PFSK-1 (cell line): ENCODE data around the gene ALDH9A1.

Experiments
- FOXP2 ChIP-seq: optimal IDR thresholded peaks from 2 replicates; pipeline ENCODE3; 2011; ENCODE audit warnings: borderline replicate concordance, control low read depth, inconsistent platforms; ENCODE audit not compliant: insufficient read depth; ENCODE audit errors: extremely low read length, extremely low read depth
- POLR2AphosphoS5 ChIP-seq: IDR thresholded peaks from 2 replicates; pipeline ENCODE4 v1.6.1; 2012; ENCODE audit warnings: low read depth, mild to moderate bottlenecking, control low read depth, low read length, moderate library complexity
- REST ChIP-seq, 2 experiments: IDR thresholded peaks; 2 replicates each; pipeline versions ENCODE4 v1.6.1 to v1.8.0; 2011 to 2012; ENCODE audit warnings: low read depth in 2 of 2, low read length in 2 of 2, control low read depth in 1 of 2, inconsistent platforms in 1 of 2, mild to moderate bottlenecking in 1 of 2, moderate library complexity in 1 of 2; ENCODE audit not compliant: insufficient read depth in 1 of 2
- SIN3A ChIP-seq: IDR thresholded peaks from 2 replicates; pipeline ENCODE4 v1.6.1; 2012; ENCODE audit warnings: mild to moderate bottlenecking, low read length, moderate library complexity, borderline replicate concordance; ENCODE audit not compliant: insufficient read depth
- TAF1 ChIP-seq: IDR thresholded peaks from 2 replicates; pipeline ENCODE4 v1.6.1; 2012; ENCODE audit warnings: low read length, control low read depth, borderline replicate concordance; ENCODE audit not compliant: insufficient read depth

Gene ALDH9A1

GRCh38 chr1:165662186-165662585 lies 36.2 kb downstream of the ALDH9A1 start:
- TF ChIP-seq SIN3A (no peak), REST (IDR thresholded peaks at IDR 0.05; ENCODE audit: insufficient read depth in 1 of 2, low read depth in 2 of 2, low read length in 2 of 2) (no peak), TAF1 (no peak), POLR2AphosphoS5 (no peak), FOXP2 (no peak)

- no peak for TF ChIP-seq POLR2AphosphoS5
- TF ChIP-seq FOXP2 = no peak
- no peak for TF ChIP-seq TAF1
- TF ChIP-seq REST (IDR thresholded peaks at IDR 0.05; ENCODE audit: insufficient read depth in 1 of 2, low read depth in 2 of 2, low read length in 2 of 2) = no peak
- TF ChIP-seq SIN3A = no peak
Measured at GRCh38 chr1:165661703-165662102, 36.7 kb downstream of the ALDH9A1 start.

- TF ChIP-seq POLR2AphosphoS5 (no peak), TAF1 (no peak), FOXP2 (no peak), REST (IDR thresholded peaks at IDR 0.05; ENCODE audit: insufficient read depth in 1 of 2, low read depth in 2 of 2, low read length in 2 of 2) (no peak), SIN3A (no peak)
Measured at GRCh38 chr1:165659581-165659895, 38.8 kb downstream of the ALDH9A1 start.

GRCh38 chr1:165650981-165651625 lies 47.3 kb downstream of the ALDH9A1 start:
- TF ChIP-seq POLR2AphosphoS5 (no peak), REST (IDR thresholded peaks at IDR 0.05; ENCODE audit: insufficient read depth in 1 of 2, low read depth in 2 of 2, low read length in 2 of 2) (no peak), SIN3A (no peak), FOXP2 (no peak), TAF1 (no peak)
